H9 (cell line): Measurements from ENCODE around the gene PIP5KL1. TPM values are rescaled to one million over a fixed set of nuclear protein-coding genes. Genes with fewer than 3 reads are reported as not detected.

ENCODE experiments used
- DNase-seq: peaks from one replicate; pipeline ENCODE4 v3.0.0-alpha.2; 2017
- H2AFZ ChIP-seq: one replicate; pipeline ENCODE4 v1.6.1; 2013; ENCODE audit warnings: mild to moderate bottlenecking, low read length, control low read depth, moderate library complexity
- H2AK5ac ChIP-seq: 2 replicates; pipeline ENCODE4 v1.6.1; 2013; ENCODE audit warnings: low read length, control low read depth, mixed read lengths; ENCODE audit not compliant: insufficient read length
- H2BK120ac ChIP-seq: one replicate; pipeline ENCODE4 v1.6.1; 2013; ENCODE audit warnings: low read depth, mild to moderate bottlenecking, low read length, control low read depth, inconsistent platforms; ENCODE audit not compliant: poor library complexity, severe bottlenecking
- H2BK12ac ChIP-seq: 2 replicates; pipeline ENCODE4 v1.6.1; 2013; ENCODE audit warnings: low read length, control low read depth, mixed read lengths, low read depth; ENCODE audit not compliant: insufficient read length
- H2BK15ac ChIP-seq: 2 replicates; pipeline ENCODE4 v1.6.1; 2013; ENCODE audit warnings: low read depth, low read length, control low read depth
- H2BK20ac ChIP-seq: one replicate; pipeline ENCODE4 v1.6.1; 2013; ENCODE audit warnings: low read depth, mild to moderate bottlenecking, low read length, control low read depth, inconsistent platforms; ENCODE audit not compliant: poor library complexity, severe bottlenecking
- H2BK5ac ChIP-seq: 2 replicates; pipeline ENCODE4 v1.6.1; 2013; ENCODE audit warnings: low read length, control low read depth, mixed read lengths; ENCODE audit not compliant: insufficient read length
- H3K14ac ChIP-seq: 2 replicates; pipeline ENCODE4 v1.6.1; 2013; ENCODE audit warnings: low read length, control low read depth; ENCODE audit not compliant: insufficient read depth
- H3K18ac ChIP-seq: 2 replicates; pipeline ENCODE4 v1.6.1; 2013; ENCODE audit warnings: low read depth, mild to moderate bottlenecking, mixed read lengths, low read length, control low read depth; ENCODE audit not compliant: insufficient read length
- H3K23ac ChIP-seq: 2 replicates; pipeline ENCODE4 v1.6.1; 2013; ENCODE audit warnings: low read length, control low read depth, mixed read lengths, low read depth; ENCODE audit not compliant: insufficient read length
- H3K23me2 ChIP-seq: 2 replicates; pipeline ENCODE4 v1.6.1; 2013; ENCODE audit warnings: low read depth, mild to moderate bottlenecking, mixed read lengths, low read length, control low read depth; ENCODE audit not compliant: insufficient read length, poor library complexity, severe bottlenecking
- H3K27ac ChIP-seq: 2 replicates; pipeline ENCODE4 v1.5.1; 2013; ENCODE audit warnings: low read length, control low read depth, mixed read lengths, low read depth; ENCODE audit not compliant: insufficient read length
- H3K27me3 ChIP-seq: 2 replicates; pipeline ENCODE4 v1.6.1; 2013; ENCODE audit warnings: low read length, control low read depth, inconsistent platforms; ENCODE audit not compliant: insufficient read depth
- H3K4ac ChIP-seq: 2 replicates; pipeline ENCODE4 v1.6.1; 2013; ENCODE audit warnings: low read depth, mild to moderate bottlenecking, control low read depth, inconsistent platforms, low read length, moderate library complexity
- H3K4me1 ChIP-seq: 2 replicates; pipeline ENCODE4 v1.6.1; 2013; ENCODE audit warnings: low read length, control low read depth, inconsistent platforms; ENCODE audit not compliant: insufficient read depth
- H3K4me2 ChIP-seq: 2 replicates; pipeline ENCODE4 v1.6.1; 2013; ENCODE audit warnings: low read length, control low read depth, mixed read lengths; ENCODE audit not compliant: insufficient read length, insufficient read depth
- H3K56ac ChIP-seq: 2 replicates; pipeline ENCODE4 v1.6.1; 2013; ENCODE audit warnings: low read depth, mild to moderate bottlenecking, mixed read lengths, low read length, control low read depth; ENCODE audit not compliant: insufficient read length
- H3K79me1 ChIP-seq: 2 replicates; pipeline ENCODE4 v1.6.1; 2013; ENCODE audit warnings: low read depth, mild to moderate bottlenecking, moderate library complexity, low read length, control low read depth, inconsistent platforms; ENCODE audit not compliant: insufficient read depth, poor library complexity, severe bottlenecking
- H3K79me2 ChIP-seq: 2 replicates; pipeline ENCODE4 v1.6.1; 2013; ENCODE audit warnings: low read length, control low read depth, inconsistent platforms; ENCODE audit not compliant: insufficient read depth
- H3K9ac ChIP-seq: 2 replicates; pipeline ENCODE4 v1.6.1; 2013; ENCODE audit warnings: low read length, control low read depth, mixed read lengths; ENCODE audit not compliant: insufficient read length; ENCODE audit errors: extremely low read depth
- H3K9me3 ChIP-seq: one replicate; pipeline ENCODE4 v1.6.1; 2013; ENCODE audit warnings: low read depth, low read length, inconsistent platforms; ENCODE audit not compliant: control insufficient read depth
- H3T11ph ChIP-seq: one replicate; pipeline ENCODE4 v1.6.1; 2013; ENCODE audit warnings: mild to moderate bottlenecking, low read length, control low read depth, inconsistent platforms
- H4K20me1 ChIP-seq: one replicate; pipeline ENCODE4 v1.6.1; 2013; ENCODE audit not compliant: control insufficient read depth, insufficient read length, insufficient read depth
- H4K5ac ChIP-seq: 2 replicates; pipeline ENCODE4 v1.6.1; 2013; ENCODE audit warnings: low read depth, mild to moderate bottlenecking, mixed read lengths, low read length, control low read depth; ENCODE audit not compliant: insufficient read length
- H4K8ac ChIP-seq: replicated peaks from 2 replicates; pipeline ENCODE4 v1.6.1; 2013; ENCODE audit warnings: low read length, control low read depth, mixed read lengths, low read depth; ENCODE audit not compliant: insufficient read length
- H4K91ac ChIP-seq: 2 replicates; pipeline ENCODE4 v1.6.1; 2013; ENCODE audit warnings: low read depth, mild to moderate bottlenecking, moderate library complexity, mixed read lengths, low read length, control low read depth; ENCODE audit not compliant: insufficient read length
- H3K27ac Mint-ChIP-seq, 3 experiments: 2 replicates in 2 of 3; 3 replicates in 1 of 3; pipeline ENCODE4 v1.8.0; 2020 to 2021; ENCODE audit warnings: mixed read lengths in 3 of 3, mild to moderate bottlenecking in 1 of 3, moderate library complexity in 1 of 3
- H3K27me3 Mint-ChIP-seq: 2 replicates; pipeline ENCODE4 v1.8.0; 2021; ENCODE audit warnings: low read depth, mild to moderate bottlenecking, moderate library complexity, mixed read lengths
- H3K36me3 Mint-ChIP-seq, 3 experiments: 2 replicates in 2 of 3; 3 replicates in 1 of 3; pipeline ENCODE4 v1.8.0; 2020 to 2021; ENCODE audit warnings: low read depth in 3 of 3, mixed read lengths in 3 of 3; ENCODE audit not compliant: insufficient read depth in 1 of 3
- H3K4me1 Mint-ChIP-seq, 2 experiments: 2 replicates each; pipeline ENCODE4 v1.8.0; 2020; ENCODE audit warnings: mixed read lengths in 2 of 2
- H3K4me3 Mint-ChIP-seq, 2 experiments: 2 replicates in 1 of 2; 3 replicates in 1 of 2; pipeline ENCODE4 v1.8.0; 2020 to 2021; ENCODE audit warnings: mild to moderate bottlenecking in 2 of 2, mixed read lengths in 2 of 2, moderate library complexity in 1 of 2
- H3K9me3 Mint-ChIP-seq, 2 experiments: 2 replicates in 1 of 2; 3 replicates in 1 of 2; pipeline ENCODE4 v1.8.0; 2020; ENCODE audit warnings: mild to moderate bottlenecking in 2 of 2, mixed read lengths in 2 of 2, moderate library complexity in 1 of 2
- WGBS: extraction: QIAGEN DNeasy Blood & Tissue Kit; methylation state at CpG from one replicate; pipeline ENCODE4 v1.1.7; 2013; ENCODE audit warnings: missing lambda C conversion rate, low lambda C conversion rate, mixed read lengths; ENCODE audit not compliant: insufficient read length; ENCODE audit errors: extremely low coverage; 5-methylcytosine and 5-hydroxymethylcytosine counted together
- total RNA-seq: library from RNA; stranded (reverse); gene quantifications from 2 replicates; pipeline ENCODE4 v1.2.1, GENCODE V29; 2021
- TF ChIP-seq, protein P1 (sequence below): fragments of 200-600 bp; sonication (generic); conservative IDR thresholded peaks from 3 replicates; pipeline ENCODE4 v1.8.0; 2021; ENCODE audit warnings: antibody characterized with exemption, mild to moderate bottlenecking

PIP5KL1 gene
- total RNA-seq, 1 experiment from 2014 or later = 11.6 TPM

DNA sequence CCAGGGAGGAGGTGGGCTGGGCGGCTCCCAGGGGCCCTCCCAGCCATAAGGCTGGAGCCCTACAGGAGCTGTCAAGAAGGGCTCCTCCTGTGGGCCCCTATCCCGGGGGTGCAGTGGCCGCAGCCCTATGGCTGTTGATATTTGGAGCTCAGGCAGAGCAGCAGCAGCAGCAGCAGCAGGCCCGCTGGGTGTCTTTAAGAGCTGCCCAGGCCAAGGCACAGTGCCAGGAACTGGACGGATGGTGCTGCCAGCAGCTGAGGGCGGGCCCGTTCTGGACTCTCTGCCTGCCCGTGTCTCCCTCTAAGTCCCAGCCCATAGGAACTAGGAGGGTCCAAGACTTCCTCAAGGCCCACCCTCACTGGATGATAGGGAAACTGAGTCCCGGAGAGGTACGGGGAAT is 56.7 kb downstream of the PIP5KL1 start:
- Histone ChIP-seq H3K23me2 (peaks cover 12% of the 10 kb centered on the region), H2BK15ac (no peak overlapping the region), H3K14ac (no peak overlapping the region), H3K27me3 (no peaks in the 10 kb centered on the region), H2AFZ (no peak overlapping the region), H3K4ac (no peak overlapping the region), H3K18ac (no peak overlapping the region), H2BK20ac (no peak overlapping the region), H3K56ac (no peak overlapping the region), H3K4me1 (no peaks in the 10 kb centered on the region), H2BK5ac (no peak overlapping the region), H3K79me1 (no peaks in the 10 kb centered on the region), H3K79me2 (no peaks in the 10 kb centered on the region), H3T11ph (no peak overlapping the region), H2AK5ac (no peak overlapping the region), H2BK12ac (no peak overlapping the region), H2BK120ac (no peak overlapping the region), H4K91ac (no peak overlapping the region), H3K27ac (no peak overlapping the region), H4K20me1 (no peaks in the 10 kb centered on the region), H3K9me3 (no peaks in the 10 kb centered on the region), H3K9ac (no peak overlapping the region), H4K5ac (no peak overlapping the region), H3K4me2 (no peak overlapping the region), H4K8ac (no peak overlapping the region), H3K23ac (no peak overlapping the region)
- WGBS = no CpG with 5 or more reads among the region's 10 CpGs
- peaks cover 0 to 6% (median 0%) of the 10 kb centered on the region in 3 experiments; a peak in 3 of 7 replicates for H3K36me3 Mint-ChIP-seq
- no peaks in the 10 kb centered on the region for H3K27me3 Mint-ChIP-seq
- DNase-seq = no peak
- H3K9me3 Mint-ChIP-seq = no peaks in the 10 kb centered on the region
- no peak overlapping the region for H3K4me3 Mint-ChIP-seq
- peaks cover 2 to 16% of the 10 kb centered on the region in 2 experiments; a peak in 3 of 4 replicates for H3K4me1 Mint-ChIP-seq
- no peak overlapping the region; a peak in 1 of 7 replicates for H3K27ac Mint-ChIP-seq
- TF ChIP-seq, protein P1, sequence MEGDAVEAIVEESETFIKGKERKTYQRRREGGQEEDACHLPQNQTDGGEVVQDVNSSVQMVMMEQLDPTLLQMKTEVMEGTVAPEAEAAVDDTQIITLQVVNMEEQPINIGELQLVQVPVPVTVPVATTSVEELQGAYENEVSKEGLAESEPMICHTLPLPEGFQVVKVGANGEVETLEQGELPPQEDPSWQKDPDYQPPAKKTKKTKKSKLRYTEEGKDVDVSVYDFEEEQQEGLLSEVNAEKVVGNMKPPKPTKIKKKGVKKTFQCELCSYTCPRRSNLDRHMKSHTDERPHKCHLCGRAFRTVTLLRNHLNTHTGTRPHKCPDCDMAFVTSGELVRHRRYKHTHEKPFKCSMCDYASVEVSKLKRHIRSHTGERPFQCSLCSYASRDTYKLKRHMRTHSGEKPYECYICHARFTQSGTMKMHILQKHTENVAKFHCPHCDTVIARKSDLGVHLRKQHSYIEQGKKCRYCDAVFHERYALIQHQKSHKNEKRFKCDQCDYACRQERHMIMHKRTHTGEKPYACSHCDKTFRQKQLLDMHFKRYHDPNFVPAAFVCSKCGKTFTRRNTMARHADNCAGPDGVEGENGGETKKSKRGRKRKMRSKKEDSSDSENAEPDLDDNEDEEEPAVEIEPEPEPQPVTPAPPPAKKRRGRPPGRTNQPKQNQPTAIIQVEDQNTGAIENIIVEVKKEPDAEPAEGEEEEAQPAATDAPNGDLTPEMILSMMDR = no peak
